HG02870 (cell line): ENCODE data around the gene WASHC2C.
"Not testable (repeated sequence)": the region's sequence is repeated elsewhere in the genome, so short reads cannot be mapped to it uniquely, and the experiment has no call there.

ENCODE experiments used
- ATAC-seq: cut with Tn5 transposase; IDR thresholded peaks from one replicate; pipeline ENCODE4 v1.9.1; 2021; ENCODE audit warnings: mild to moderate bottlenecking, moderate library complexity; ENCODE audit not compliant: unreplicated experiment

The WASHC2C gene, protein sequence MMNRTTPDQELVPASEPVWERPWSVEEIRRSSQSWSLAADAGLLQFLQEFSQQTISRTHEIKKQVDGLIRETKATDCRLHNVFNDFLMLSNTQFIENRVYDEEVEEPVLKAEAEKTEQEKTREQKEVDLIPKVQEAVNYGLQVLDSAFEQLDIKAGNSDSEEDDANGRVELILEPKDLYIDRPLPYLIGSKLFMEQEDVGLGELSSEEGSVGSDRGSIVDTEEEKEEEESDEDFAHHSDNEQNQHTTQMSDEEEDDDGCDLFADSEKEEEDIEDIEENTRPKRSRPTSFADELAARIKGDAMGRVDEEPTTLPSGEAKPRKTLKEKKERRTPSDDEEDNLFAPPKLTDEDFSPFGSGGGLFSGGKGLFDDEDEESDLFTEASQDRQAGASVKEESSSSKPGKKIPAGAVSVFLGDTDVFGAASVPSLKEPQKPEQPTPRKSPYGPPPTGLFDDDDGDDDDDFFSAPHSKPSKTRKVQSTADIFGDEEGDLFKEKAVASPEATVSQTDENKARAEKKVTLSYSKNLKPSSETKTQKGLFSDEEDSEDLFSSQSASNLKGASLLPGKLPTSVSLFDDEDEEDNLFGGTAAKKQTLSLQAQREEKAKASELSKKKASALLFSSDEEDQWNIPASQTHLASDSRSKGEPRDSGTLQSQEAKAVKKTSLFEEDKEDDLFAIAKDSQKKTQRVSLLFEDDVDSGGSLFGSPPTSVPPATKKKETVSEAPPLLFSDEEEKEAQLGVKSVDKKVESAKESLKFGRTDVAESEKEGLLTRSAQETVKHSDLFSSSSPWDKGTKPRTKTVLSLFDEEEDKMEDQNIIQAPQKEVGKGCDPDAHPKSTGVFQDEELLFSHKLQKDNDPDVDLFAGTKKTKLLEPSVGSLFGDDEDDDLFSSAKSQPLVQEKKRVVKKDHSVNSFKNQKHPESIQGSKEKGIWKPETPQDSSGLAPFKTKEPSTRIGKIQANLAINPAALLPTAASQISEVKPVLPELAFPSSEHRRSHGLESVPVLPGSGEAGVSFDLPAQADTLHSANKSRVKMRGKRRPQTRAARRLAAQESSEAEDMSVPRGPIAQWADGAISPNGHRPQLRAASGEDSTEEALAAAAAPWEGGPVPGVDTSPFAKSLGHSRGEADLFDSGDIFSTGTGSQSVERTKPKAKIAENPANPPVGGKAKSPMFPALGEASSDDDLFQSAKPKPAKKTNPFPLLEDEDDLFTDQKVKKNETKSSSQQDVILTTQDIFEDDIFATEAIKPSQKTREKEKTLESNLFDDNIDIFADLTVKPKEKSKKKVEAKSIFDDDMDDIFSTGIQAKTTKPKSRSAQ (N-terminal part only)

DNA sequence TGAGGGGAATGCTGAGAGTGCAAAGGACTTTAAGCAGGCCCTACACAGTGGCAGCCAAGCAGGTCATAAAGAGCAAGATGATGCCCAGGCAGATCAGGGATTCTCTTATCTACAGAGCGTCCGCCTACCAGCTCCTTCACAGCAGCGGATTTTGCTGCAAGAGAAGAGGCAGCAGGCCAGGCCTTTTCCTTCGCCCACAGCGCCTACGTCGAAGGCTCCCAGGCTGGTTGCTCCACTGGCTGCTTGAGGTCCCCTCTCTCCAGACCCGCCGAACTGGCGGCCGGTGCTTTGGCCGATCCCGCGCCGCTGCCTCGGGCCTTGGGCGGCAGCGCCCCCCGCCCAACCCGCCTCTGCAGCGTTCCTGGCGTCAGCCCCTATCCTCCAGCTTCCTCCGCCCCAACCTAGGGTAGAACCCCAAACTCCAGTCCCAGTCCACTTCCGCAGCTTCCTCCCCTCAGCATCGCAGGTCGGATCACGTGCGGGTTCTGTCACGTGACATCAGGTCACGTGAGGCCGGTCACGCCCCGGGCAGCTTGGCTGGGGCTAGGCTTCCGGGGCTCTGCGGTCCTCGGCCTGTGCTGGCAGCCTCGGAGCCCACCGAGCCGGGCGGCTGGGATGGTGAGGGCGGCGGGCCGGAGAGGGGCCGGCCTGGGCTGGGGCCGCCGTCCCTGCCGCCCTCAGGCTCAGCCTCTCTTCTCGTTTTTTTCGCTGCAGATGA is at the start of gene WASHC2C:
Gene WASHC2C (plus strand): TSS at position 564 of the 718 bp plus-strand sequence. CDS start 52 bp downstream, at position 616.
- peak; percentile 88 for ATAC-seq

DNA sequence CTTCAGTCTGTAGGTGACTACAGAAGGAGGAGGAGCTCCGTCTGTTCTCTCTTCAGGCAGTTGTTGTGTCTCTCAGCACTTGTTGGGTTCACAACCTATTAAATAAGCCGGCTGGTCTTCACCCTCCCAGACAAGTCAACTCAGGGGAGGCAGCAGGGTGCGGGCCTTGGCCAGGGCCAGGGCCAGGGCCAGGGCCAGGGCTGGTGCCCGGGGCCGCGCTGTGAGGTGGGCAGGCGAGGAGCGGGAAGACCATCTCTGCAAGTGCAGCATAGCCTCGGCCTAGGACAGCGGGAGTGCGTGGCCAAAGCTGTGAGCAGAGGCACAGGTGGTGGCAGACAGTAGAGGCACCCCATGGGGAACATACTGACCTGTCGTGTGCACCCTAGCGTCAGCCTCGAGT is 48.6 kb upstream of the WASHC2C start:
- not testable (repeated sequence) for ATAC-seq

DNA sequence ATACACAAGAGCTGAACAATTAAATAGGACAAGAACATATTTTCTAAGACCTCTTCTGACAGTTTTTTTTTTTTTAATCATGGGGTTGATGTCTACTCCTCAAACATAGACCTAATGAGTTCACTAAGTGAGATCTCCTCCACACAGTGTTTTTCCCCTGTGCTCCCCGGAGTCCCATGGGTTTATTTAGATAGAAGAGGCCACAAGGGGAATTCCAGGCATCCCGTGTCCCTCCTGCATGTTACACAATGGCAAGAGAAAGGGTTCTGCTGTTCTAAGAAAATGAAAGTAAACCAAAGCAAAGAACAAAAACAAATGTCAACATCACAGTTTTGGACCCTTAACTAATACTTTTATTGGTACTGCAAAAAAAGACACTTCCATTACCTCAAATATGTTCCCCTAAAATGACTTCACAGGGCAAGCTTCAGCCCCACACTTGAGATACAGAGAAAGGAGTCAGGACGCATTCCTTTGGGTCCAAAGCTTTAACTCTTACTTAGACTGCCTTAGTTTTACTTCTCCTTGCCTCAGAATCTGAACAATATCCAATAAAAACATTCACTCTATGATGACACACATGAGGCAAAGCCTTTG is 16.8 kb upstream of the WASHC2C start:
- peak; percentile 95 for ATAC-seq

DNA sequence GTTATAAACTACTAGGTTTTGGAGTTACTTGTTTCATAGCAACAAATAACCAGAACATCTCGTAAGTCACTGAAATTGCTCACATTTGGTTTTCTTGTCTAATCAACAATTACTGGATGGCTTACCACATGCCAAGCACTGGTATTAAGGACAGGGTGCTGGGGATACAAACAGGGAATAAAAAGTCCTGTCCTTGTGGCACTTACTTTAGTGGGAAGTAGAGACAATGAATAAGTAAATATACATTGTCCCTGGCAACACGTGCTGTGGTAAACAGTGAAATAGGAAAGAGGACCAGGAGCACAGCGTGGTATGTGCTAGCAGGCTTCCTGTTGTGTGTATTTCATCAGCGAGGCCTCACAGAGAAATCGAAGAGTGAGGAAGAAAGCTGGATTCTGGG is 15.8 kb upstream of the WASHC2C start:
- not testable (repeated sequence) for ATAC-seq

DNA sequence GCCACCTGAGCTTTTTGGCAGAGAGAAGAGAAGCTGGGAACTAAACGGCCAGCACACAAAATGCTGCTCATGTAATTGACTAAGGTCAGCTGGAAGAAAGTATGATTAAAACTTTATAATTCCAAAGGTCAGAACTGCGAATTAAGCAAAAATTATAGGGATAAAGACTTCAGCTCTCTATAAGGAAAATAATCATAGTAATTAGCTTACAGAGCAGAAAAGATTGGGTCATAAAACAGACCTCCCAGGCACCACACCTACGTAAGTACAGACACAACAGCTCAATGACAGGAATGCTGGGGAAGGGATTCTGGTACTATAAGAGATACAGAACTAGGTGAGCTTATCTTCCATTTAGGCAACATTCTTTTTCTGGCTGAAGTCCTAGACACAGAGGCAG is 10.0 kb upstream of the WASHC2C start:
- not testable (repeated sequence) for ATAC-seq

DNA sequence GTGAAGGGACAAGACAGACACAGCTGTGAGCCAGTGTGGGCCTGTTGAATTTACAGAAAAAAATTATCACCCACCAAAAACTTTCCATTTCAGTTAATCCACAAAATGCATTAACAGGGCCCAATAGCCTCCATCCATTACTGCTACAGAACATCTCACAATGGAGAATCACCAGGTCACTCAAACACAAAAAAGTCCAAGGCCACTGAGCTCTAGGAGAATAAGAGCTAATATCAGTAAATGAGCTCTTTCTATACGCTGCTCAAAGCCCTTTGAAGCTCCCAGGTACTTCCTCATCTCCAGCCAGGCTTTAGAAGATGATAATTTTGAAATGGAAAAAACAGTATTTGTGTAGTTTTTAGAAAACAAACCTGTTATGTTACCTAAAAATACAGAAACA is 9.4 kb upstream of the WASHC2C start:
- not testable (repeated sequence) for ATAC-seq

DNA sequence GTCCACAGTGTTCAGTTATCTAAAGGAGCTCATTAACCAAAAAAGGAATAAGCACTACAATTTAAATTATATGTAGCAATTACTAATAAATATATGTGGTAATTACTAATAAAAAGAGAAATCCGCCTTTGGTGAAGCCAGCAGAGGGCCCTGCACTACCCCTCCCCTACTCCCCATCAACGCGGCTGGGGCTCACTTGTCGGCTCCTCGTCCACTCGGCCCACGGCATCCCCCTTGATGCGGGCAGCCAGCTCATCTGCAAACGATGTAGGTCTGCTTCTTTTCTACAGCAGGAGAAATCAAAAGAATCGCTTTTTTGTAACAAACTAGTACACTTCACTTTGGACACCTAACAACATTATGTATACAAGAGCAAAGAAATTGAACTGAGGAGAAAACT is 5.6 kb upstream of the WASHC2C start:
- ATAC-seq: not testable (repeated sequence)

DNA sequence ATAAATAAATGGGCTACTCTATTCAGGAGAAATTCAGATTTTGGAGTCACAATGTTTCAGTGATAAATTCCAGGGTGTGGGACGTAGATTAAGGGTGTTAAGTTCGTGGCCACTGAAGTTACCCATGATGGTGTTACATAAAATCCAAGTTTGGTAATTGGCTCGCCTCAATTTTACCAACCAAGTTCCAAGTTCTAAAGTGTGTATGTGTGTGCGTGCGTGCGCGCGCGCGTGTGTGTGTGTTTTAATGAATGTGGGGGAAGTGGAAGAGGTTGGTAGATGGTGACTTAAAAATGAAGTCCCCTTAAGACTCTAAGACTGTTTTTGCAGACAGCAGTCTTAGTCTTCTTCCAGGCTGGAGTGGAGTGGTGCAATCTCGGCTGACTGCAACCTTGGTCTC is 3.2 kb upstream of the WASHC2C start:
- ATAC-seq: not testable (repeated sequence)

DNA sequence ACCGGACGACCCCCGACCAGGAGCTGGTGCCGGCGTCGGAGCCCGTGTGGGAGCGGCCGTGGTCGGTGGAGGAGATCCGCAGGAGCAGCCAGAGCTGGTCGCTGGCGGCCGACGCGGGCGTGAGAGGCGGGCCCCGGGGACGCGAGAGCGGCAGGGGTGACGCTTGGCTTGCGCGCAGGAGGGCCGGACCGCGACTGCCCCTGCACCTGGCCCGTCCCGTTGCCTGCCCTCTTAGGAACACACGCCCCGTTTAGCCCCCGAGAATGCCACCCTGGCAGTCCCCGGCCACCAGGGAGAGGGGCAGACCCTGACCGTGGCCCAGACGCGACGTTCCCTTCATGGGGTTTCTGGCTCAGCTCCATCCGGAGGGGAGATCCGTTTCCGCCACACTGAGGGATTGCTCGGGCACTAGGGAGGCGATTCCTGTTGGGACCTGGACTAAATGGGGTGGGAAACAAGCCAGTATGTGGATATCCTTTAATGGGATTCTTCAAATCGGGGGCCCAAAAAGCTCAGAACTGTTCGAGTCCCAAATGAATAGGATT is 427 bp downstream of the WASHC2C start:
- peak; percentile 70 for ATAC-seq

DNA sequence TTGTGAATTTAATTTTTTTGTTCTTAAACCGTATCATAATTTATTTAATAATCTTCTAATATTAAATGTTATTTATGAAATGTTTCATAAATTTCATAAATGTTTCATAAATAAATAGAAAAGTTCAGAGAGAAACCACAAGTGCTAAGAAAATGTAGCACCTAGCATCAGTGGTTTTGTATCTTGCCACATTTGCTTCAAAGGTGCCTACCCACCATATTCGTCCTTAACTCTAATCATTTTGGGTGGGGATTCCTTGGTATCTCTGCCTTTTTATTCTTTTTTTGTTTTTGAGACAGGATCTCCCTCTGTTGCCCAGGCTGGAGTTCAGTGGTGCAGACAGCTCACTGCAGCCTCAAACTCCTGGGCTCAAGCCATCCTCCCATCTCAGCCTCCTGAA is 7.4 kb downstream of the WASHC2C start:
- ATAC-seq: not testable (repeated sequence)

DNA sequence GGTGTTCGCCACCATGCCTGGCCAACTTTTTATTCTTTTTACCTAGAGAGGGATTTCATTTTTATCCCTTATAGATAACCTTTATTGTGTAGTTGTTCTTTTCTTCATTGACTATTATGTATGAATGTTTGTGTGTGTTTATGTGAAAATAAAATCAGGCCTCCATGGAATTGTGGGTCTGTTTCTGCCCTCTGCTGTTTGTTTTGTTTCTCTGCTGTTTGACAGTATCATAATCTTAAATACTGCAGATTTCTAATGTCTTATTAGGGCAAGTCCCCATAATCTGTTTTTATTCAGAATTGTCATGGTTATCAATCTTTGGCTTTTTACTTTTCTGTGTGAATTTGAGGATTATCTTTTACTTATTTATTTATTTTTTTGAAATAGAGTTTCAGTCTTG is 7.8 kb downstream of the WASHC2C start:
- not testable (repeated sequence) for ATAC-seq

DNA sequence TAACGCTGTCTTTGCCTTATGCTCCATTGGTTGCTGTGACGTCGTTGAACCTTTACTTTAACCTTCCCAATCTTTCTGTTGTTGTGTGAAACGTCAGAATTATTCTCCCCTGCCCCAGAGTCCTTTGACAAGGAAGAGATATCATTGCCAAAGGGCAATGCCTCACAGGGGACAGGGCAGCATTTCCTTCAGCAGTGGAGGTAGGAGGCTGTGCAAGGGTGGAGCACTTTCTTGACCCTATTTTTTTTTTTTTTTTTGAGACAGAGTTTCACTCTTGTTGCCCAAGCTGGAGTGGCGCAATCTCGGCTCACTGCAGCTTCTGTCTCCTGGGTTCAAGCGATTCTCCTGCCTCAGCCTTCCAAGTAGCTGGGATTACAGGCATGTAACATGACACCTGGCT is 14.5 kb downstream of the WASHC2C start:
- not testable (repeated sequence) for ATAC-seq

DNA sequence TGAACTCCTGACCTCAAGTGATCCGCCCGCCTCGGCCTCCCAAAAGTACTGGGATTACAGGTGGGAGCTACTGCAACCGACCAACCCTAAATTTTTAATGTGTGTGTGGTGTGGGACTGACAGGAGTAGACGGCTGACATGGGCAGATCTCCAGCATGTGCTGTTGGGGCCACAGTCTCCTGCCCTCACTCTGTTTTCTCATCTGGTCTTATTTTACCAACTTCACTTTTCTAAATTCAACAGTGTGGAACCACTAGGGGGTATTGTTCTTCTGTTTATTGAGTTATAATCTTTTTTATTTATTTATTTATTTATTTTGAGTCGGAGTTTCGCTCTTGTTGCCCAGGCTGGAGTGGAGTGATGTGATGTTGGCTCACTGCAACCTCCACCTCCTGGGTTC is 14.9 kb downstream of the WASHC2C start:
- not testable (repeated sequence) for ATAC-seq

DNA sequence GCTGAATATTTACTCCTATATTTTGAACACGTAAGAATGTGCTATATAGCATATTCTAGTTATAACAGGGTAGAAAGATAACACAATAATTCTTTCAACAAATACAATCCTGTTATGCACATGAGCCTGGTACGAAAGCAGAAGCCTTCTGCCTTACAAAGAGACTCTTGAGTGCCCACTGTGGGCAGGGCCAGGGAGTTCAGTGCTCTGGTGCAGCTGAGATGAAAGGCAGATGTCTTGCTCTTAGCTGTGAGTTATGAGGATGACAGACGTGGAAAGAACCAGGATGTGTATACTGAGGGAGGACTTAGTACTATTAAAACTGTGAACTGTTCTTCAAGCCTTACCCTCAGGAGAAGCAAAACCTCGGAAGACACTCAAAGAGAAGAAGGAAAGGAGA is 24.1 kb downstream of the WASHC2C start:
- not testable (repeated sequence) for ATAC-seq

DNA sequence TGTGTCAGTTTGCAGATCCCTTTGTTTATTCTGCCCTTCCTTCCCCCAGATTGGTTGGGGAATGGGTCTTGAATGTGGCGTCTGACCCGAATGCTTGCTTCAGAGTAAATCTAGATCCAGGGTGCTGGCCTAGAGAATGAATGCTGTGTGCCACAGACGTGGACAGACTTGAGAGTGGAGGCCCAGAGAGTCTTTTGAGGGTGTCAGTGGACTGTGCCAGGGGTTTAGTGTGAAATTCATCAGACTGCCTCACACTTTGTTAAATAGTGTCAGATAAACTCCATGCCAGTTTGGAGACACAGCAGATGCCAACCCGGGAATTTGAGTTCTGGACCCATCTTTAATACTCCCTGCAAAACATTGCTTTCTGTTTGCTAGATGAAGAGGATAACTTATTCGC is 25.1 kb downstream of the WASHC2C start:
- ATAC-seq: not testable (repeated sequence)

DNA sequence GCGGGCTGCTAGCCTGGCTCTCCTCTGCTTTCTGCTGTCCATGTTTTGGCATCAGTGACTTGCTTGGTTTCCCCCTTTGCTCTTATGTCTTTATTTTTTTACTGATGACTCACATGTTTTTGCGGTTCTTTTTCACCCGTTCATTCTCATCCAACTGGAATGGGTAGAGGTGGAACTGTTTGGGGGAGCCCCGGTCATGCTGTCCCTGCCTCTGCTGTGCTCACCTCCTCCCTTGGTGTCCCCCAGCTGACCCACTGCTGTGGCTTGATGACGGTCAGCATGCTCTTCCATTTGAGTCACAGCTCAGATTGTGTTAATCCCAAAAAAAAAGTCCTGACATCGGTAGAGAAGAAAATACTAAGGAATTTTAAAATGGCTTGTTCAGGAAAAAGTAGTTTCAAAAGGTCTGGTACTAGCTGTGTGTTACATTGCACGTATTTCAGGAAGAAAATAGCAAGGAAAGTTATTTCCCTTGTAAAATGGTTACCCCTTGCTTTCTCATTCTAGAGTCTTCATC is 27.0 kb downstream of the WASHC2C start:
- ATAC-seq: not testable (repeated sequence)

DNA sequence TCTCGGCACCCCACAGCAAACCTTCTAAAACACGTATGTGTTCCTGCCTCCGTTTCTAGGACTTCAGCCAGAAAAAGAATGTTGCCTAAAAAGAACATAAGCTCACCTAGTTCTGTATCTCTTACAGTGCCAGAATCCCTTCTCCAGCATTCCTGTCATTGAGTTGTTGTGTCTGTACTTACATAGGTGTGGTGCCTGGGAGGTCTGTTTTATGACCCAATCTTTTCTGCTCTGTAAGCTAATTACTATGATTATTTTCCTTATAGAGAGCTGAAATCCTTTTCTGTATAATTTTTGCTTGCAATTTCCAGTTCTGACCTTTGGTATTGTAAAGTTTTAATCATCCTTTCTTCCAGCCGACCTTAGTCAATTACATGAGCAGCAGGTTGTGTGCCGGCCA is 28.0 kb downstream of the WASHC2C start:
- not testable (repeated sequence) for ATAC-seq

DNA sequence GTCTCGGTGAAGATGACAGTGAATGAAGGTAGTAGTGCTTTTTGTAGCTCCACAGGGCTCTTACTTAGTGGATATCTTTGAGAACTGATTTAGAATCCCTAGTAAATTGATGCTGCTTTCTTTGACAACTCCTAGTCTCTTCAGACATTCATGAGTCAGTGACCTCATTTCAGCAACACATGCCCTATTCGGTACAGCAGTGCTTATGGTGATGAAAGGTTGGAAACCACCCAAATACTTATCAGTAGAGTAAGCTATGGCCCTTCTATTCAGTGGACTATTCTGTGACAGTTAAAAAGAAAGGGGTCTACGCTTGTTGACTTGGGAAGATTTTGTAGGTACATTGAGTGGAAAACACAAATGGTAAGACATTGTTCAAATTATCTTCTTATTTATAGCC is 29.0 kb downstream of the WASHC2C start:
- ATAC-seq: not testable (repeated sequence)
